Activated CD4-positive, alpha-beta T cell treated with anti-CD3 and anti-CD28 coated beads for 36 hours (primary cell): ENCODE data around the gene RAET1L. TPM values are rescaled to one million over a fixed set of nuclear protein-coding genes. Genes with fewer than 3 reads are reported as not detected.
"Not testable (repeated sequence)": the region's sequence is repeated elsewhere in the genome, so short reads cannot be mapped to it uniquely, and the experiment has no call there.

ENCODE experiments used
- ATAC-seq: fragments of 200-7000 bp; cut with Tn5 transposase; one replicate; pipeline ENCODE4 v1.10.0; 2021; ENCODE audit warnings: mild to moderate bottlenecking, moderate library complexity
- CTCF ChIA-PET: fragments of 350-600 bp; sonication (Branson Sonifier 250); formaldehyde crosslinking; loops from one replicate; lab custom pipeline; 2021; ENCODE audit warnings: antibody characterized with exemption; lab: Charles Lee
- POLR2A ChIA-PET: fragments of 350-600 bp; sonication (Branson Sonifier 250); formaldehyde crosslinking; loops from one replicate; lab custom pipeline; 2021; ENCODE audit warnings: antibody characterized with exemption, inconsistent platforms; lab: Charles Lee
- DNase-seq: peaks from one replicate; pipeline ENCODE4 v3.0.0-alpha.2; 2020
- H3K27ac Mint-ChIP-seq: one replicate; pipeline ENCODE4 v1.8.0; 2021; ENCODE audit warnings: mixed read lengths
- H3K27me3 Mint-ChIP-seq: one replicate; pipeline ENCODE4 v1.8.0; 2021; ENCODE audit warnings: mixed read lengths
- H3K36me3 Mint-ChIP-seq: one replicate; pipeline ENCODE4 v1.8.0; 2021; ENCODE audit warnings: low read depth, mixed read lengths
- H3K4me1 Mint-ChIP-seq: one replicate; pipeline ENCODE4 v1.8.0; 2021; ENCODE audit warnings: mixed read lengths
- H3K4me3 Mint-ChIP-seq: one replicate; pipeline ENCODE4 v1.8.0; 2021; ENCODE audit warnings: mild to moderate bottlenecking, moderate library complexity, mixed read lengths
- H3K9me3 Mint-ChIP-seq: one replicate; pipeline ENCODE4 v1.8.0; 2021; ENCODE audit warnings: low read depth, mixed read lengths
- intact Hi-C, 2 experiments: fragments of 100-400 bp; cut with DNase I in 1 of 2; cut with micrococcal nuclease in 1 of 2; formaldehyde crosslinking; loops; one replicate each; pipeline versions ENCODE4 v1.14.2 to v1.15.1; 2022 to 2024; cut with DNase I, micrococcal nuclease
- total RNA-seq, 2 experiments: library from RNA; stranded (reverse); gene quantifications; one replicate each; pipeline ENCODE4 v1.2.3, GENCODE V29; 2021

RAET1L gene
- total RNA-seq, 2 experiments from 2014 or later: not detected

DNA sequence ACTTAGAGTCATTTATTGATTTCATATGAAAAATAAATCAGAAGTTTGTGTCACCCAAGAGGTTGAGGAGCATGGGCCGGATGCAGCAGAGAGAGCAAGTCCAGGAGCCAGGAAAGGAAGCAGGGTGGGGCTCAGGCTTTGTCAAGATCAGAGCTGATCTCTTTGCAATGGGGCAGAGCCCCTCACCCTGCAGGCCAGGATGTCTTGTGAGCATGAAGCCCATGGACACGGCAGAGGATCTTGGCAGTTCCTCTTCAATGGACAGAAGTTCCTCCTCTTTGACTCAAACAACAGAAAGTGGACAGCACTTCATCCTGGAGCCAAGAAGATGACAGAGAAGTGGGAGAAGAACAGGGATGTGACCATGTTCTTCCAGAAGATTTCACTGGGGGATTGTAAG lies 56.4 kb downstream of the RAET1L start:
- POLR2A ChIA-PET, intact Hi-C loops, CTCF ChIA-PET: not testable (repeated sequence)

More for the DNA sequence above, 56.4 kb downstream of the RAET1L start:
- DNase-seq, H3K36me3 Mint-ChIP-seq, H3K27ac Mint-ChIP-seq, H3K9me3 Mint-ChIP-seq, H3K4me3 Mint-ChIP-seq, ATAC-seq: not testable (repeated sequence)
- Mint-ChIP-seq H3K27me3 (peaks cover 69% of the 10 kb centered on the region), H3K4me1 (peaks cover 11% of the 10 kb centered on the region)

Other genes with a start within 250 kb of the RAET1L start
- gene LRP11, start 161.2 kb downstream of the RAET1L start, total RNA-seq: 1 to 10 TPM; 5.1 TPM
- not detected for gene RAET1E, start 127.4 kb downstream of the RAET1L start, total RNA-seq
- not detected for gene RAET1G, start 102.4 kb downstream of the RAET1L start, total RNA-seq
- under 1 TPM; 0.32 to 0.43 TPM for gene ULBP2, start 83.5 kb downstream of the RAET1L start, total RNA-seq
- 1 to 10 TPM; 2.7 to 5.0 TPM for gene ULBP1, start 61.6 kb downstream of the RAET1L start, total RNA-seq
- gene ULBP3, start 43.6 kb upstream of the RAET1L start, total RNA-seq: under 1 TPM; 0.46 to 0.77 TPM
- under 1 TPM in 1 of 2 experiments, not detected in 1; 0.21 TPM for gene PPP1R14C, start 117.5 kb upstream of the RAET1L start, total RNA-seq